ENCODE measurements around the gene TMEM161B.

Gene TMEM161B

GRCh38 chr5:88150747-88151146, 117.9 kb downstream of the TMEM161B start:
- Histone ChIP-seq H3K27me3 (ENCODE audit: control insufficient read depth, insufficient read depth, low read length) (no peaks in the 10 kb centered on the region), H3K4me1 (ENCODE audit: control insufficient read depth, insufficient read depth, low read length) (no peaks in the 10 kb centered on the region), H3K9ac (ENCODE audit: low read length) (no peak overlapping the region), H3K4me3 (ENCODE audit: low read length) (no peak overlapping the region), H3K36me3 (ENCODE audit: control insufficient read depth, insufficient read depth, low read length) (no peaks in the 10 kb centered on the region), H3K27ac (ENCODE audit: low read depth, low read length) (no peak overlapping the region)

GRCh38 chr5:88145611-88146467, 122.8 kb downstream of the TMEM161B start:
- H3K36me3 ChIP-seq (ENCODE audit: control insufficient read depth, insufficient read depth, low read length) = no peaks in the 10 kb centered on the region
- no peak overlapping the region for H3K9ac ChIP-seq (ENCODE audit: low read length)
- peaks cover 7% of the 10 kb centered on the region for H3K27me3 ChIP-seq (ENCODE audit: control insufficient read depth, insufficient read depth, low read length)
- H3K27ac ChIP-seq (ENCODE audit: low read depth, low read length) = no peak overlapping the region
- peak overlapping the region; percentile 40 for H3K4me3 ChIP-seq (ENCODE audit: low read length)
- H3K4me1 ChIP-seq (ENCODE audit: control insufficient read depth, insufficient read depth, low read length) = no peaks in the 10 kb centered on the region

- no peak overlapping the region for H3K9ac ChIP-seq (ENCODE audit: low read length)
- peak overlapping the region; percentile 40 for H3K4me3 ChIP-seq (ENCODE audit: low read length)
Observed at GRCh38 chr5:88145221-88145610, 123.4 kb downstream of the TMEM161B start.

More at GRCh38 chr5:88145221-88145610, 123.4 kb downstream of the TMEM161B start:
- peaks cover 7% of the 10 kb centered on the region for H3K27me3 ChIP-seq (ENCODE audit: control insufficient read depth, insufficient read depth, low read length)
- no peaks in the 10 kb centered on the region for H3K36me3 ChIP-seq (ENCODE audit: control insufficient read depth, insufficient read depth, low read length)
- no peaks in the 10 kb centered on the region for H3K4me1 ChIP-seq (ENCODE audit: control insufficient read depth, insufficient read depth, low read length)
- H3K27ac ChIP-seq (ENCODE audit: low read depth, low read length) = no peak overlapping the region
